Osteocyte (in vitro differentiated cells): ENCODE results near the gene GRIA1. TPM values are rescaled to one million over a fixed set of nuclear protein-coding genes. Genes with fewer than 3 reads are reported as not detected.

ENCODE experiments used
- DNase-seq: peaks from one replicate; pipeline ENCODE4 v3.0.0; 2021; ENCODE audit warnings: mixed read lengths; ENCODE audit not compliant: unreplicated experiment; ENCODE audit errors: extremely low spot score
- H3K27ac Mint-ChIP-seq: one replicate; pipeline ENCODE4 v1.8.0; 2021; ENCODE audit warnings: mild to moderate bottlenecking, mixed read lengths; ENCODE audit not compliant: unreplicated experiment
- H3K27me3 Mint-ChIP-seq: one replicate; pipeline ENCODE4 v1.8.0; 2021; ENCODE audit warnings: mixed read lengths; ENCODE audit not compliant: unreplicated experiment
- H3K36me3 Mint-ChIP-seq: one replicate; pipeline ENCODE4 v1.8.0; 2021; ENCODE audit warnings: mixed read lengths; ENCODE audit not compliant: unreplicated experiment
- H3K4me1 Mint-ChIP-seq: one replicate; pipeline ENCODE4 v1.8.0; 2021; ENCODE audit warnings: mixed read lengths; ENCODE audit not compliant: unreplicated experiment
- H3K4me3 Mint-ChIP-seq: one replicate; pipeline ENCODE4 v1.8.0; 2021; ENCODE audit warnings: mild to moderate bottlenecking, moderate library complexity, mixed read lengths; ENCODE audit not compliant: unreplicated experiment
- H3K9me3 Mint-ChIP-seq: one replicate; pipeline ENCODE4 v1.8.0; 2021; ENCODE audit warnings: mixed read lengths; ENCODE audit not compliant: unreplicated experiment
- total RNA-seq: library from RNA; stranded (reverse); gene quantifications from 2 replicates; pipeline ENCODE4 v1.2.1, GENCODE V29; 2021
- TF ChIP-seq, protein P1 (sequence below): fragments of 200-600 bp; sonication (generic); IDR thresholded peaks from 2 replicates; pipeline ENCODE4 v1.5.0; 2021; ENCODE audit warnings: antibody characterized with exemption, mild to moderate bottlenecking, moderate library complexity

Gene GRIA1
- total RNA-seq, 1 donor from 2014 or later, result 48.8 TPM

DNA sequence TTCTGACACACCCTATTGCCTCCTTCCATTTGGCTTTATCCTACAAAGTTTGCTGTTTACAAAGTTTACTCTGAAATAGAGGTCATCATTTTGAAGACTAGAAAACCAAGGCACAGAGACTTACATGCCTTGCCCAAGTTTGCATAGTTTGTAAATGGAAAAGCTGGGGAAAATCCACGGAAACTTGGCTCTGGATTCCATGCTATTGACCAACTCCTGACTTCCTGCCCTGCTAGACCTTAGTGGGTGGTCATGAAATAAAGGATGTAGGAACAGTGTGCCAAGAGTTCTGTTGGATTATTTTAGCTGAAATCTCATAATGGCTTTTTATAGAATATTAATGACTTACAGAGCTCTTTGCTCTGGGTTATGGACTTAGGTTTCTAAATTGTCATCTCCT, 69.5 kb downstream of the GRIA1 start:
- Mint-ChIP-seq H3K9me3 (peaks cover under 1% of the 10 kb centered on the region), H3K36me3 (peaks cover 2% of the 10 kb centered on the region), H3K27ac (no peak overlapping the region), H3K4me1 (peaks cover 27% of the 10 kb centered on the region), H3K4me3 (no peak overlapping the region), H3K27me3 (no peaks in the 10 kb centered on the region)
- no peak for DNase-seq
- TF ChIP-seq, protein P1, sequence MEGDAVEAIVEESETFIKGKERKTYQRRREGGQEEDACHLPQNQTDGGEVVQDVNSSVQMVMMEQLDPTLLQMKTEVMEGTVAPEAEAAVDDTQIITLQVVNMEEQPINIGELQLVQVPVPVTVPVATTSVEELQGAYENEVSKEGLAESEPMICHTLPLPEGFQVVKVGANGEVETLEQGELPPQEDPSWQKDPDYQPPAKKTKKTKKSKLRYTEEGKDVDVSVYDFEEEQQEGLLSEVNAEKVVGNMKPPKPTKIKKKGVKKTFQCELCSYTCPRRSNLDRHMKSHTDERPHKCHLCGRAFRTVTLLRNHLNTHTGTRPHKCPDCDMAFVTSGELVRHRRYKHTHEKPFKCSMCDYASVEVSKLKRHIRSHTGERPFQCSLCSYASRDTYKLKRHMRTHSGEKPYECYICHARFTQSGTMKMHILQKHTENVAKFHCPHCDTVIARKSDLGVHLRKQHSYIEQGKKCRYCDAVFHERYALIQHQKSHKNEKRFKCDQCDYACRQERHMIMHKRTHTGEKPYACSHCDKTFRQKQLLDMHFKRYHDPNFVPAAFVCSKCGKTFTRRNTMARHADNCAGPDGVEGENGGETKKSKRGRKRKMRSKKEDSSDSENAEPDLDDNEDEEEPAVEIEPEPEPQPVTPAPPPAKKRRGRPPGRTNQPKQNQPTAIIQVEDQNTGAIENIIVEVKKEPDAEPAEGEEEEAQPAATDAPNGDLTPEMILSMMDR, result no peak

DNA sequence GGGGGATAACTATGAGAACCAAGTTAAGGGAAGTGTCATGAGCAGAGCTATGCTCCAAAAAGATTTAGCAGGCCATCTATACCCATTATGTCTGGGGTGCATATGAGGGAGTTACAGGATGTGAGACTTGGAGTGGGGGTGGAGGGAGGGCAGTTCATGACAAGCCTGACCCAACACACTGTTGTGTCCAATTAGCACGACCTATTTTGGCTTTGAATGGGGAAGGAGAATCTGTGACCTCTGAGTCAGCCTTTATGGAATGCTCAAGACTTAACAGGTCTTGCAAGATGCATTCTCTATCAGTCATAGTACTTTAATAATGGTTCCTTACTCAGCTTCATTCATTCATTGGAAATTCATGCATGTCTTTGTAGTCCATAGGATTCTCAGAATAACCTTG, 71.7 kb downstream of the GRIA1 start:
- no peak for DNase-seq
- H3K36me3 Mint-ChIP-seq, result peaks cover 3% of the 10 kb centered on the region
- H3K4me1 Mint-ChIP-seq, result peaks cover 14% of the 10 kb centered on the region
- no peaks in the 10 kb centered on the region for H3K27me3 Mint-ChIP-seq
- no peak overlapping the region for H3K27ac Mint-ChIP-seq
- H3K4me3 Mint-ChIP-seq, result no peak overlapping the region
- TF ChIP-seq, protein P1, result no peak
- peaks cover 7% of the 10 kb centered on the region for H3K9me3 Mint-ChIP-seq

DNA sequence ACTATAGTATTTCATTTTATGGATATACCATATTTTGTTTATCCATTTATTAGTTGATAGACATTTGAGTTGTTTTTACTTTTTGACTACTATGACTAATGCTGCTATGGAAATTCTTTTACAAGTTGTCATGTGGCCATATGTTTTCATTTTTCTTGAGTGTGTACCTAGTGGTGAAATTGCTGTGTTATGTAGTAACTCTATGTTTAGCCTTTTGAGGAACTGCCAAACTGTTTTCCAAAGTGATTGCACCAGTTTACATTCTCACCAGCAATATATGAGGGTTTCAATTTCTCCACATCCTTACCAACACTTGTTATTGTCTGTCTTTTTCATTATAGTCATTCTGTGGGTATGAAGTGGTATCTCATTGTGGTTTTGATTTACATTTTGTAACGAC, 75.4 kb downstream of the GRIA1 start:
- DNase-seq, result no peak

DNA sequence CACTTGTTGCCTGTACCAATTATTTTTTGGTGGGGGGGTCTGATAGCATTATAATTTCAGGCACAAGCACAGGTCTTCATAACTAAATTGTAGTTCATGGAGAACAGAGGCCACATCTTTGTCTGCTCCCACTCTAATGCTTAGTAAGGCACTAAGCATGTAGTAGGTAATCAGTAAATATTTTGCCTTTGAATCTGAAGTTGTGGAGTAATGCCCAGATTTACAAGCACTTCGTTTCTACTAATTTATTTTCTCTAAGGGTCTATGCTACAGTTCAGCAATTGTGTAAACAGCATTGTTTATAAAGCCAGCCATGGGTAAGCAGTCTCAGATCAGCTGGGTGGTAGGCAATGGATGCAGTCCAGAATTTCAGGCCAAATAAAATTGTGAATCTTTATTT, 78.6 kb downstream of the GRIA1 start:
- TF ChIP-seq, protein P1, result no peak
- H3K27ac Mint-ChIP-seq, result no peak overlapping the region
- no peaks in the 10 kb centered on the region for H3K27me3 Mint-ChIP-seq
- no peak for DNase-seq
- H3K4me3 Mint-ChIP-seq, result no peak overlapping the region
- peaks cover 18% of the 10 kb centered on the region for H3K4me1 Mint-ChIP-seq
- H3K9me3 Mint-ChIP-seq, result peaks cover 7% of the 10 kb centered on the region
- peaks cover 4% of the 10 kb centered on the region for H3K36me3 Mint-ChIP-seq

More for the DNA sequence above, 75.4 kb downstream of the GRIA1 start:
- H3K4me1 Mint-ChIP-seq, result peaks cover 15% of the 10 kb centered on the region
- no peak overlapping the region for H3K4me3 Mint-ChIP-seq
- peaks cover 7% of the 10 kb centered on the region for H3K9me3 Mint-ChIP-seq
- H3K27me3 Mint-ChIP-seq, result no peaks in the 10 kb centered on the region
- peaks cover 1% of the 10 kb centered on the region for H3K36me3 Mint-ChIP-seq
- no peak overlapping the region for H3K27ac Mint-ChIP-seq
- TF ChIP-seq, protein P1, result no peak

DNA sequence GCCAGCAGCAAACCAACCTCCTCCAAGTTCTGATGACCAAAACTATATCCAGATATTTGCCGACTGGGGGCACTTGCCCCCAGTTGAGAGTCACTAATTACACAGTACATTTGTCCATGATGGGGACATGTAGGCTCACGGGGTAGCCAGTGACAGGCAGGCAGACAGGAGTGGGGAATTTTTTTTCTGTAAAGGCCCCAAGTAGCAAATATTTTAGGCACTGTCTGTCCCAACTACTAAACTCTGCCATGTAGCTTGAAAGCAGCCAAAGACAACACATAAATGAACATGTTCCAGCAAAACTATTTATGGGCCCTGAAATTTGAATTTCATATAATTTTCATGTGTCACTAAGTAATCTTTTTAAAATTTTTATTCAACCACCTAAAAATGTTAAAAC, 80.7 kb downstream of the GRIA1 start:
- no peak overlapping the region for H3K4me3 Mint-ChIP-seq
- DNase-seq, result no peak
- H3K27me3 Mint-ChIP-seq, result no peaks in the 10 kb centered on the region

More for the DNA sequence above, 80.7 kb downstream of the GRIA1 start:
- Mint-ChIP-seq H3K4me1 (peaks cover 18% of the 10 kb centered on the region), H3K27ac (peak overlapping the region; percentile 4), H3K9me3 (no peaks in the 10 kb centered on the region), H3K36me3 (peaks cover 2% of the 10 kb centered on the region)
- TF ChIP-seq, protein P1, result no peak
